Bronchus fibroblast of lung (primary cell): ENCODE measurements around the gene PAWR. TPM values are rescaled to one million over a fixed set of nuclear protein-coding genes. Genes with fewer than 3 reads are reported as not detected.

Experiments
- total RNA-seq: library from RNA; depleted of rRNA; stranded (reverse); fragments of >200 nt; gene quantifications from 2 replicates; pipeline ENCODE4 v1.2.3, GENCODE V29; 2015

Gene PAWR
- total RNA-seq, result 16.4 and 33.5 TPM in 2 replicates

GRCh38 chr12:79690638-79691510 lies at the start of gene PAWR:
Gene PAWR (minus strand): TSS chr12:79690964. CDS start chr12:79690244, 720 bp downstream.

Other genes starting within 250 kb of the PAWR start
- 33.3 and 39.0 TPM in 2 replicates for gene PPP1R12A, start 244.1 kb upstream of the PAWR start, total RNA-seq